GM19455 (cell line): ENCODE results near the gene NPHP3.

Experiments used
- ATAC-seq: cut with Tn5 transposase; IDR thresholded peaks from one replicate; pipeline ENCODE4 v1.9.1; 2021; ENCODE audit not compliant: unreplicated experiment

The NPHP3 gene

DNA sequence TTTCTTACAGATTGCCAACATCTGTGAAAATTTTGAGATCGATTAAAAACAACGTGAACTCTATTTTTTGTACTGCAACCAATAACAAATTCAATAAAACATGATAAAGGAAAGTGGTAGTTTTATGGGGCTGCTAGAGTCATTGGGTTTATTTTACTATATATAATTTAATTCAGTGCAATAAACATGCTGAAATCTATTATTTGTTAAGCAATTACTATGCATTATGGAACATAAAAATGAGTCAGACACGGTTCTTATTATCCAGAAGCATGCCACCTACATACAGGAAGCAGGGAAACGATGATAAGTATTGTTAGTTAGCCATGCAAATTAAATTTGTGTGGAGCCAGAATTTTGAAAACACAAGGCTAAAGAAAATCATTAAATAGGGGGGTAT is 27.2 kb downstream of the NPHP3 start:
- no peak for ATAC-seq

- ATAC-seq = no peak
Observed at GRCh38 chr3:132690040-132690439, 32.2 kb downstream of the NPHP3 start.

DNA sequence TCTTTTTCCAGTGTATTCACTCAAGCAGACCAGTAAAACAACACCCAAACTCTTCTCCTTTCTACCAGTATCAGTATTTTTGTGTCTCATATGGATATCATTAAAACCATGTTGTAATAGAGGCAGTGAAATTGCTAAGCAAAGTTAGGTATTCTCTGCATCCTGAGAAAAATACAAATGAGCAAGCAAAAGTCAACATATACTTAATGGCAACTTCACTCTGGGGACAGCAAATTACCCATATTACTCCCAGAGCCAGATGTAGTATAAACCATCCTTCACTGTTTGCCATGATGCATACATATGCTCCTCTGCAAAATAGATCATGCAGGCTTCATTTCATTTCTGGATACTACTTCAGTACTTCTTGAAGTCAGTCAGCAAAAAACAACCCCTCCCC is 40.0 kb downstream of the NPHP3 start:
- no peak for ATAC-seq

- ATAC-seq = no peak
Observed at GRCh38 chr3:132681421-132681820, 40.8 kb downstream of the NPHP3 start.

GRCh38 chr3:132679911-132680310 is 42.3 kb downstream of the NPHP3 start:
- no peak for ATAC-seq

- ATAC-seq = no peak
Observed at GRCh38 chr3:132675408-132675807, 46.8 kb downstream of the NPHP3 start.

GRCh38 chr3:132669256-132669777 is 52.9 kb downstream of the NPHP3 start:
- ATAC-seq = no peak

DNA sequence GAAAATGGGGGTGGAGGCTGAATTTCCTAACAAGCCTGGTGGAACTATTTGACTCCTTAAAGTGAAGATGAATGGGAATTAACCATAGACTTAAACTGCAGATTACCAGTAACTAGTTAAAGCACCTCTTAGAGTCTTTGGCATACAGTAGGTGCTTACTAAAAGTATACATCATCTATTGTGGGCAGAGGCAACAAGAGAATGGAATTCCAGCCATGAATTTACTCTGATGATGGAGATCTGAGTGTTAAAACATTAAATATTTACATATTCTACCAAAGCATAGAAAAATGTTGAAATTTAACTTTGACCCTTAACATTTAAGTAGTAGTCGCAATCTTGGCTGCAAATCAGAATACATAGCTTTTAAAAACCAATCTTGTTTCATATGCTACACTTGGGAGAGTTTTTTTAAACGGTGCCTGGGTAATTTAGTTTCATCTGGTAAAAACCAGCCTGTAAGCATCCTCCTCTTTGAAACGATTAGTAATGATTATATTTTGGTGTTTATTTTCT is 56.9 kb downstream of the NPHP3 start:
- ATAC-seq = no peak

GRCh38 chr3:132662212-132662611 is 60.0 kb downstream of the NPHP3 start:
- no peak for ATAC-seq

GRCh38 chr3:132661101-132661500 is 61.1 kb downstream of the NPHP3 start:
- no peak for ATAC-seq

GRCh38 chr3:132660811-132661070 is 61.5 kb downstream of the NPHP3 start:
- ATAC-seq = peak; percentile 6

- ATAC-seq = peak; percentile 78
Observed at GRCh38 chr3:132660052-132660810, 62.0 kb downstream of the NPHP3 start, which contains the start of gene UBA5. UBA5 (plus strand) TSS chr3:132660329; CDS start chr3:132660538, 209 bp downstream.

- ATAC-seq = peak; percentile 54
Observed at GRCh38 chr3:132659365-132660051, 62.7 kb downstream of the NPHP3 start, which contains the start of gene ACAD11. ACAD11 (minus strand) TSS chr3:132659809; CDS start chr3:132659751, 58 bp downstream.

GRCh38 chr3:132659000-132659364 is 63.2 kb downstream of the NPHP3 start:
- ATAC-seq = no peak

- no peak for ATAC-seq
Observed at GRCh38 chr3:132657869-132658747, 64.1 kb downstream of the NPHP3 start.

- ATAC-seq = no peak
Observed at GRCh38 chr3:132655471-132655870, 66.7 kb downstream of the NPHP3 start.

DNA sequence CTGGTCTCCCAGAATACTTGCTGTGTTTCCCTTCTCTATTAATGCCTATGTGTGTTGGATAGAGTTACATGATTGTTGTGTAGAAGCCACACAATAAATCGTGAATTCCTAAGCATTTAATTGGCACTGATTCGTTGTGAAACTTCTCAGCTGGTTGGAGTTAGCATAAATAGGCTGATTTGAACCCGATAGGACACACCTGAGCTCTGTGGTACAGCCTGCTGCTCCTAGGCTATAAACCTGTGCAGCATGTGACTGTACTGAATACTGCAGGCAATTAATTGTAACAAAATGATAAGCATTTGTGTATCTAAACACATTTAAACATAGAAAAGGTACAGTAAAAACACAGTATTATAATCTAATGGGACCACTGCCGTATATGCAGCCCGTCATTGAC is 67.5 kb downstream of the NPHP3 start:
- no peak for ATAC-seq

GRCh38 chr3:132654190-132654589 is 68.0 kb downstream of the NPHP3 start:
- ATAC-seq = no peak

GRCh38 chr3:132652640-132653270 is 69.5 kb downstream of the NPHP3 start:
- no peak for ATAC-seq

DNA sequence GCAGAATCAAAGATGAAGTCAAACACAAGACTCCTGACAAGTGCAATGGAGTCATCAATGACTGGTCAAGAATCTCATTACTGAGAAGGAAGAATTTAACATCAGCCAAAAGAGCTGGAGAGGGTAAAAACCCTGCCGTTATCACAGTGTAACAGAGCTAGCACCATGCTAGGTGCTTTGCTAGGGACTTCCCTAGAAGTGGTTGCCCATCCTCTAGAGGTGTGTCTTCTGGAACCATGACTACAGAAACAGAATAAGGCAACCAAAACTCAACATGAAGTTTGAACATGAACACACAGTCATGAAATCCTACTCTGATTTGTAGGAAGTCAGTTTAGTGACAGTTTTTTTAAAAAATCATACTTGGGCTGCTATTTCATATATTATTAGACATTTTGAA is 72.1 kb downstream of the NPHP3 start:
- no peak for ATAC-seq

GRCh38 chr3:132645058-132645457 is 77.2 kb downstream of the NPHP3 start:
- no peak for ATAC-seq
